Smooth muscle cell (in vitro differentiated cells): ENCODE data around the gene EIF2B1. TPM values are rescaled to one million over a fixed set of nuclear protein-coding genes. Genes with fewer than 3 reads are reported as not detected.
A peak's percentile ranks its signal among the peaks of the same experiment; 100 is the strongest.

ENCODE experiments used
- DNase-seq: peaks from one replicate; lab custom pipeline; 2025; ENCODE audit not compliant: unreplicated experiment; lab: John Stamatoyannopoulos, UW
- H2AFZ ChIP-seq: fragments of 200-600 bp; sonication (generic); 2 replicates; pipeline ENCODE4 v1.6.0; 2016; ENCODE audit warnings: antibody characterized with exemption, low read depth, mild to moderate bottlenecking
- H3F3A ChIP-seq: fragments of 200-600 bp; sonication (generic); 2 replicates; pipeline ENCODE4 v1.6.0; 2017; ENCODE audit warnings: antibody characterized with exemption, low read depth
- H3K27ac ChIP-seq: fragments of 200-600 bp; sonication (generic); 2 replicates; pipeline ENCODE4 v1.5.1; 2016; ENCODE audit warnings: low read depth, mild to moderate bottlenecking
- H3K27me3 ChIP-seq: fragments of 200-600 bp; sonication (generic); 2 replicates; pipeline ENCODE4 v1.6.1; 2016; ENCODE audit warnings: low read depth, mild to moderate bottlenecking
- H3K36me3 ChIP-seq: fragments of 200-600 bp; sonication (generic); 2 replicates; pipeline ENCODE4 v1.5.1; 2016; ENCODE audit warnings: low read depth
- H3K4me1 ChIP-seq: fragments of 200-600 bp; sonication (generic); 2 replicates; pipeline ENCODE4 v1.5.1; 2016; ENCODE audit warnings: low read depth
- H3K4me2 ChIP-seq: fragments of 200-600 bp; sonication (generic); 2 replicates; pipeline ENCODE4 v1.6.0; 2016; ENCODE audit warnings: mild to moderate bottlenecking
- H3K4me3 ChIP-seq: fragments of 200-600 bp; sonication (generic); 2 replicates; pipeline ENCODE4 v1.5.1; 2016; ENCODE audit warnings: mild to moderate bottlenecking
- H3K79me2 ChIP-seq: fragments of 200-600 bp; sonication (generic); 2 replicates; pipeline ENCODE4 v1.6.0; 2016; ENCODE audit warnings: low read depth, mild to moderate bottlenecking
- H3K9ac ChIP-seq: fragments of 200-600 bp; sonication (generic); 2 replicates; pipeline ENCODE4 v1.6.0; 2016; ENCODE audit warnings: low read depth
- H3K9me3 ChIP-seq: fragments of 200-600 bp; sonication (generic); replicated peaks from 2 replicates; pipeline ENCODE4 v1.5.1; 2016; ENCODE audit warnings: low read depth
- H4K20me1 ChIP-seq: fragments of 200-600 bp; sonication (generic); 2 replicates; pipeline ENCODE4 v1.6.0; 2016; ENCODE audit warnings: low read depth
- WGBS: methylation state at CpG from one replicate; pipeline ENCODE4 v1.1.7; 2016; ENCODE audit warnings: low lambda C conversion rate; 5-methylcytosine and 5-hydroxymethylcytosine counted together
- polyA plus RNA-seq: library from polyadenylated mRNA; unstranded; fragments of >200 nt; fragmentation: Nextera tagmentation; extraction: Ambion mirVana; gene quantifications from 2 replicates; pipeline ENCODE4 v1.2.1, GENCODE V29; 2016
- total RNA-seq: library from RNA; depleted of rRNA; stranded (reverse); fragments of >200 nt; gene quantifications from 2 replicates; pipeline ENCODE4 v1.2.3, GENCODE V29; 2014
- TF ChIP-seq, protein P1 (sequence below): fragments of 200-600 bp; sonication (generic); IDR thresholded peaks from 2 replicates; pipeline ENCODE4 v1.5.1; 2017; ENCODE audit warnings: borderline replicate concordance, mild to moderate bottlenecking, antibody characterized with exemption; ENCODE audit not compliant: insufficient read depth, poor library complexity, severe bottlenecking

EIF2B1 gene
- total and polyA plus RNA-seq, 2 experiments from 2014 or later: 47.0 to 87.4 TPM

DNA sequence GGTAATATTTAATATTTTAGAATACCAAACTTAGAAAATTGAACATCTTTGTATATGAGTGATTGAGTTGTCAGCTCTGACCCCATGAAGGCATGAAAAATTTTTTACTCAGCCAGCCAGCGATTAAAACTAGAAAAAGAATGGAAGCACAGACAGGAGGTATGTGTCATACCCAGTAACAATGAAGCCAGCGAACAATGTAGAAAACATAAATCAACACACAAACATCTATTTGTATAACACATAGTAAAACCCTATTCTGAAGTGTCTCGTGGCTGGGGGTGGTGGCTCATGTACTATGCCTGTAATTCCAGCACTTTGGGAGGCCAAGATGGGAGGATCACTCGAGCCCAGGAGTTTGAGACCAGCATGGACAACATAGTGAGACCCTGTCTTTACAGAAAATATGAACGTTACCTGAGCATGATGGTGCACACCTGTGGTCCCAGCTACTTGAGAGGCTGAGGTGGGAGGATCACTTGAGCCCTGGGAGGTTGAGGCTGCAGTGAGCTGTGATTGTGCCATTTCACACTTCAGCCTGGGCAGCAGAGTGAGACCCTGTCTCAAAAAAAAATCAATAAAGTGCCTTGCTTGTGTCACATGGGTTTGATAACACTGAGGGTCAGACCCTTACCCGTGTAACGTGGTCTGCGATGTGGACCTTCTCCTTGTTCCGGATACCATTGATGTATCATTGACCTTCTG lies 43.3 kb upstream of the EIF2B1 start:
- Histone ChIP-seq H3K4me3 (no peak overlapping the region), H3K79me2 (no peaks in the 10 kb centered on the region), H3K36me3 (no peaks in the 10 kb centered on the region), H3F3A (no peaks in the 10 kb centered on the region), H2AFZ (no peak overlapping the region), H3K9me3 (no peaks in the 10 kb centered on the region), H4K20me1 (no peaks in the 10 kb centered on the region), H3K4me1 (peaks cover 3% of the 10 kb centered on the region), H3K9ac (no peak overlapping the region), H3K4me2 (no peak overlapping the region), H3K27me3 (no peaks in the 10 kb centered on the region), H3K27ac (no peak overlapping the region)
- WGBS: 99% methylated on average over 9 of the region's 9 CpGs
- TF ChIP-seq, protein P1, sequence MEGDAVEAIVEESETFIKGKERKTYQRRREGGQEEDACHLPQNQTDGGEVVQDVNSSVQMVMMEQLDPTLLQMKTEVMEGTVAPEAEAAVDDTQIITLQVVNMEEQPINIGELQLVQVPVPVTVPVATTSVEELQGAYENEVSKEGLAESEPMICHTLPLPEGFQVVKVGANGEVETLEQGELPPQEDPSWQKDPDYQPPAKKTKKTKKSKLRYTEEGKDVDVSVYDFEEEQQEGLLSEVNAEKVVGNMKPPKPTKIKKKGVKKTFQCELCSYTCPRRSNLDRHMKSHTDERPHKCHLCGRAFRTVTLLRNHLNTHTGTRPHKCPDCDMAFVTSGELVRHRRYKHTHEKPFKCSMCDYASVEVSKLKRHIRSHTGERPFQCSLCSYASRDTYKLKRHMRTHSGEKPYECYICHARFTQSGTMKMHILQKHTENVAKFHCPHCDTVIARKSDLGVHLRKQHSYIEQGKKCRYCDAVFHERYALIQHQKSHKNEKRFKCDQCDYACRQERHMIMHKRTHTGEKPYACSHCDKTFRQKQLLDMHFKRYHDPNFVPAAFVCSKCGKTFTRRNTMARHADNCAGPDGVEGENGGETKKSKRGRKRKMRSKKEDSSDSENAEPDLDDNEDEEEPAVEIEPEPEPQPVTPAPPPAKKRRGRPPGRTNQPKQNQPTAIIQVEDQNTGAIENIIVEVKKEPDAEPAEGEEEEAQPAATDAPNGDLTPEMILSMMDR: no peak
- DNase-seq: no peak

GRCh38 chr12:123675436-123675835 lies 42.0 kb upstream of the EIF2B1 start:
- H3F3A ChIP-seq: no peaks in the 10 kb centered on the region
- no peaks in the 10 kb centered on the region for H3K36me3 ChIP-seq
- WGBS: 100% methylated on average over 1 of the region's 1 CpG
- no peak overlapping the region for H3K27ac ChIP-seq
- TF ChIP-seq, protein P1: no peak
- H3K9ac ChIP-seq: no peak overlapping the region
- H3K79me2 ChIP-seq: no peaks in the 10 kb centered on the region
- H3K4me3 ChIP-seq: no peak overlapping the region
- H3K9me3 ChIP-seq: no peaks in the 10 kb centered on the region
- DNase-seq: no peak
- H3K4me1 ChIP-seq: peaks cover 6% of the 10 kb centered on the region
- H3K4me2 ChIP-seq: no peak overlapping the region
- H2AFZ ChIP-seq: no peak overlapping the region
- H3K27me3 ChIP-seq: no peaks in the 10 kb centered on the region
- H4K20me1 ChIP-seq: no peaks in the 10 kb centered on the region

DNA sequence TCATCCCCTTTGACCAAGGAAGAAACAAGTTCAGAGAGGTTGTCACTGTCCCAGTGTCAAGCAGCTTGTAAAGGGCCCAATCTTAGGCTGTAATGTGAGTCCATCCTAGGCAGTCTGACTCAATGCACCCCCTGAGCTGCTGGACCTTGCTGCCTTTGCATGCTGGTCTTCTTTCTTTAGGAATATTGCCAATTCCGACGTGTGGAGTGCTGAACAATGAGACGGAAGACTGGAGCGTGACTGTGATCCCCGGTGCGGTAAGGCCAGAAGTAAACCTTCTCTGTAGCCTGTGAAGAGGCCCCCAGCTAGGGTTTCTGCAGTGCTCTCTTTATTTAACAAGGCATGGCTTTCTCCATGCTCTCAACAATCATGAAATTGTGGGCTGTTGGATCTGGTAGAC lies 38.4 kb upstream of the EIF2B1 start:
- Histone ChIP-seq H3K4me1 (peaks cover 6% of the 10 kb centered on the region), H3K4me3 (peak overlapping the region; percentile 63), H3K4me2 (peak overlapping the region; percentile 92), H3K27ac (no peak overlapping the region), H3F3A (no peaks in the 10 kb centered on the region), H3K9ac (no peak overlapping the region), H4K20me1 (no peaks in the 10 kb centered on the region), H2AFZ (peak overlapping the region; percentile 77), H3K79me2 (no peaks in the 10 kb centered on the region), H3K36me3 (no peaks in the 10 kb centered on the region), H3K27me3 (no peaks in the 10 kb centered on the region), H3K9me3 (no peaks in the 10 kb centered on the region)
- TF ChIP-seq, protein P1: no peak
- WGBS: 94% methylated on average over 6 of the region's 6 CpGs
- no peak for DNase-seq
